PC-3 (cell line): Measurements from ENCODE around the gene PRRG3. TPM values are rescaled to one million over a fixed set of nuclear protein-coding genes. Genes with fewer than 3 reads are reported as not detected.

ENCODE experiments used
- ATAC-seq: fragments of 200-7000 bp; cut with Tn5 transposase; 2 replicates; pipeline ENCODE4 v1.9.1; 2020; ENCODE audit warnings: mild to moderate bottlenecking, moderate library complexity
- BruUV-seq: library from RNA; stranded (reverse); fragments of 400-500 nt; replicated peaks from 2 replicates; lab custom pipeline; 2021; lab: Mats Ljungman, UMichigan
- CTCF ChIA-PET: fragments of 300-600 bp; sonication (Branson Sonifier 250); formaldehyde crosslinking; loops from one replicate; lab custom pipeline; 2022; ENCODE audit warnings: antibody characterized with exemption; lab: Charles Lee
- POLR2A ChIA-PET: fragments of 300-600 bp; sonication (Branson Sonifier 250); formaldehyde crosslinking; loops from one replicate; lab custom pipeline; 2022; ENCODE audit warnings: antibody characterized with exemption; ENCODE audit not compliant: unreplicated experiment; lab: Charles Lee
- DNase-seq: peaks from one replicate; pipeline ENCODE4 v3.0.0-alpha.2; 2015
- H2AFZ ChIP-seq: fragments of 300-600 bp; sonication (generic); 2 replicates; pipeline ENCODE4 v1.6.0; 2016; ENCODE audit warnings: antibody characterized with exemption, low read length
- H3F3A ChIP-seq: fragments of 300-600 bp; sonication (generic); one replicate; pipeline ENCODE4 v1.6.0; 2017; ENCODE audit warnings: antibody characterized with exemption, low read length, control low read depth, mild to moderate bottlenecking; ENCODE audit not compliant: unreplicated experiment
- H3K27ac ChIP-seq: fragments of 300-600 bp; sonication (generic); 2 replicates; pipeline ENCODE4 v1.5.1; 2016; ENCODE audit warnings: mild to moderate bottlenecking, low read length
- H3K27me3 ChIP-seq: fragments of 300-600 bp; sonication (generic); 2 replicates; pipeline ENCODE4 v1.6.1; 2016; ENCODE audit warnings: low read length, mixed read lengths
- H3K36me3 ChIP-seq: fragments of 300-600 bp; sonication (generic); 2 replicates; pipeline ENCODE4 v1.6.1; 2016; ENCODE audit warnings: low read depth, mixed run types, low read length, mixed read lengths
- H3K4me1 ChIP-seq: fragments of 300-600 bp; sonication (generic); 2 replicates; pipeline ENCODE4 v1.5.1; 2016; ENCODE audit warnings: low read length; ENCODE audit not compliant: insufficient read depth
- H3K4me2 ChIP-seq: fragments of 300-600 bp; sonication (generic); 2 replicates; pipeline ENCODE4 v1.6.0; 2016; ENCODE audit warnings: low read length
- H3K4me3 ChIP-seq: fragments of 300-600 bp; sonication (generic); 2 replicates; pipeline ENCODE4 v1.5.1; 2016; ENCODE audit warnings: mild to moderate bottlenecking, low read length, mixed read lengths
- H3K79me2 ChIP-seq: fragments of 300-600 bp; sonication (generic); 2 replicates; pipeline ENCODE4 v1.6.1; 2017; ENCODE audit warnings: low read length, mixed read lengths
- H3K9ac ChIP-seq: fragments of 300-600 bp; sonication (generic); 2 replicates; pipeline ENCODE4 v1.6.0; 2016; ENCODE audit warnings: mild to moderate bottlenecking, low read length
- H3K9me2 ChIP-seq: fragments of 300-600 bp; sonication (generic); replicated peaks from 2 replicates; pipeline ENCODE4 v1.6.1; 2016; ENCODE audit warnings: mixed run types, low read length, mixed read lengths
- H3K9me3 ChIP-seq: fragments of 300-600 bp; sonication (generic); 2 replicates; pipeline ENCODE4 v1.6.1; 2016; ENCODE audit warnings: low read length, mixed read lengths
- H4K20me1 ChIP-seq: fragments of 300-600 bp; sonication (generic); 2 replicates; pipeline ENCODE4 v1.6.1; 2016; ENCODE audit warnings: low read length, mixed read lengths
- EZH2 ChIP-seq: fragments of 300-600 bp; sonication (generic); IDR thresholded peaks from one replicate; pipeline ENCODE4 v1.6.1; 2017; ENCODE audit warnings: antibody characterized with exemption, mild to moderate bottlenecking, low read length; ENCODE audit not compliant: unreplicated experiment
- EZH2phosphoT487 ChIP-seq: fragments of 300-600 bp; sonication (generic); IDR thresholded peaks from 2 replicates; pipeline ENCODE4 v1.6.1; 2018; ENCODE audit warnings: mild to moderate bottlenecking, antibody characterized with exemption, low read length, borderline replicate concordance
- intact Hi-C: fragments of 100-400 bp; cut with micrococcal nuclease; formaldehyde crosslinking; loops from 2 replicates; pipeline ENCODE4 v1.9.0; 2023
- total RNA-seq: library from RNA; depleted of rRNA; stranded (reverse); fragments of >200 nt; gene quantifications from 2 replicates; pipeline ENCODE4 v1.2.3, GENCODE V29; 2014
- TF ChIP-seq, protein P1 (sequence below): fragments of 300-600 bp; sonication (generic); conservative IDR thresholded peaks from 2 replicates; pipeline ENCODE4 v1.5.1; 2017; ENCODE audit warnings: antibody characterized with exemption, low read depth, mild to moderate bottlenecking, low read length

The PRRG3 gene
- total RNA-seq, 1 experiment from 2014 or later: not detected

DNA sequence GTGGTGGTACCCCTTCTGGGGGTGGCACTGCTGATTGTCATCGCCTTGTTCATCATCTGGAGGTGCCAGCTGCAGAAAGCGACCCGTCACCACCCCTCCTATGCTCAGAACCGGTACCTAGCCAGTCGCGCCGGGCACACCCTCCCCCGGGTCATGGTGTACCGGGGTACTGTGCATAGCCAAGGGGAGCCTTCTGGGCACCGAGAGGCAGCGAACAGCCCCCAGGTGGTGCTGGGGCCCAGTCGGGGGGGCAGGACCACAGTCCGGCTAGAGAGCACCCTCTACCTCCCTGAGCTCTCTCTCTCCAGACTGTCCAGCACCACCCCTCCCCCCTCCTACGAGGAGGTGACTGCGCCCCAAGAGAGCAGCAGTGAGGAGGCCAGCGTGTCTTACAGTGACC, 5.3 kb downstream of the PRRG3 start:
- Histone ChIP-seq H3K27ac (no peak overlapping the region), H3K9ac (no peak overlapping the region), H3K79me2 (no peaks in the 10 kb centered on the region), H3K27me3 (no peaks in the 10 kb centered on the region), H3K9me3 (no peaks in the 10 kb centered on the region), H3K9me2 (no peaks in the 10 kb centered on the region), H3K36me3 (no peaks in the 10 kb centered on the region), H3K4me2 (no peak overlapping the region), H2AFZ (no peak overlapping the region), H4K20me1 (no peaks in the 10 kb centered on the region), H3K4me3 (no peak overlapping the region), H3F3A (no peaks in the 10 kb centered on the region), H3K4me1 (no peaks in the 10 kb centered on the region)
- BruUV-seq: no TSS peak
- intact Hi-C loops: no loop called here
- ATAC-seq (no peak), DNase-seq (no peak)
- TF ChIP-seq EZH2 (no peak), EZH2phosphoT487 (no peak)
- TF ChIP-seq, protein P1, sequence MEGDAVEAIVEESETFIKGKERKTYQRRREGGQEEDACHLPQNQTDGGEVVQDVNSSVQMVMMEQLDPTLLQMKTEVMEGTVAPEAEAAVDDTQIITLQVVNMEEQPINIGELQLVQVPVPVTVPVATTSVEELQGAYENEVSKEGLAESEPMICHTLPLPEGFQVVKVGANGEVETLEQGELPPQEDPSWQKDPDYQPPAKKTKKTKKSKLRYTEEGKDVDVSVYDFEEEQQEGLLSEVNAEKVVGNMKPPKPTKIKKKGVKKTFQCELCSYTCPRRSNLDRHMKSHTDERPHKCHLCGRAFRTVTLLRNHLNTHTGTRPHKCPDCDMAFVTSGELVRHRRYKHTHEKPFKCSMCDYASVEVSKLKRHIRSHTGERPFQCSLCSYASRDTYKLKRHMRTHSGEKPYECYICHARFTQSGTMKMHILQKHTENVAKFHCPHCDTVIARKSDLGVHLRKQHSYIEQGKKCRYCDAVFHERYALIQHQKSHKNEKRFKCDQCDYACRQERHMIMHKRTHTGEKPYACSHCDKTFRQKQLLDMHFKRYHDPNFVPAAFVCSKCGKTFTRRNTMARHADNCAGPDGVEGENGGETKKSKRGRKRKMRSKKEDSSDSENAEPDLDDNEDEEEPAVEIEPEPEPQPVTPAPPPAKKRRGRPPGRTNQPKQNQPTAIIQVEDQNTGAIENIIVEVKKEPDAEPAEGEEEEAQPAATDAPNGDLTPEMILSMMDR: no peak
- POLR2A ChIA-PET: no interaction called here
- CTCF ChIA-PET: no interaction called here

DNA sequence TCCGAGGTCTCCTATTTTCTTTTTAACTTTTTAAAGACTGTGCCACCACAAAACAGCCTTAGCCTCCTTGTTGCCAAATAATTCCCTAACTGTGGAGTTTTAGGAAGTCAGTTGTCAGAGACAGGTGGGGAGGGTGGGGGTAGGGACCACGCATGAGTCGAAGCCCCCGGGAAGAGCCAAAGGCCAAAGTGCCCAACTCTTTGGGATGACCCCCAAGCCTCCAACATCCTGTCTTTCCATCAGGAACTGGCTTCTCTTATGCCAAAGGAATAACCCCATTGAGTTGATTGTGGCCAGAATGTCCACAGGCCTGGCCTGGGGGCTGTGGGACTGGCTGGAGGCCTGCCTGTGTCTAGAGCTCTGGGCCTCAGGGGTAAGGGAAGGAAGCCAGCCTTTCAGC, 5.8 kb downstream of the PRRG3 start:
- CTCF ChIA-PET: no interaction called here
- BruUV-seq: no TSS peak
- no peaks in the 10 kb centered on the region for H3K27me3 ChIP-seq

DNA sequence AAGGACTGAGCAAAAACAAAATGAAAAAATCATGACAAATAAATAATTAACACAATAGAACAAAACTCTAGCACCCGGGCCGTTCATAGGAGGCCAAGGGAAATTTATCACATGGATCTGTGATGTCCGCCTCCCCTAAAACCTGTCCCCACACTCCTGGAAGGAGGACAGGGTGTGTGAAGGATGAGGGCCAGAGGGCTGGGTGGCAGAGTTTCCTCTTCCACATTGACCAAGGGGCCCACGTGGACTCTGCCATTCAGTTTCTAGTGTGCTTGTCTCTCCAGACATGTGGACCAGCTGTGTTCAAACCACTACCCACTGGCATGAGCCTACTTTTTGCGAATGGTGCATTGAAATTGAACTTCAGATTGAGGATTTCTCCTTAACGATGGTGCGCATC, 6.3 kb downstream of the PRRG3 start:
- no peaks in the 10 kb centered on the region for H3K4me1 ChIP-seq
- H3K4me2 ChIP-seq: no peak overlapping the region
- no peak overlapping the region for H2AFZ ChIP-seq
- TF ChIP-seq EZH2 (no peak), EZH2phosphoT487 (no peak)
- TF ChIP-seq, protein P1: no peak
- no peaks in the 10 kb centered on the region for H3K27me3 ChIP-seq
- ATAC-seq: no peak
- H4K20me1 ChIP-seq: no peaks in the 10 kb centered on the region
- ChIA-PET CTCF (no interaction called here), POLR2A (no interaction called here)
- no peak for DNase-seq
- no peaks in the 10 kb centered on the region for H3F3A ChIP-seq
- intact Hi-C loops: no loop called here
- H3K27ac ChIP-seq: no peak overlapping the region
- no peak overlapping the region for H3K9ac ChIP-seq
- no peaks in the 10 kb centered on the region for H3K9me3 ChIP-seq
- H3K79me2 ChIP-seq: no peaks in the 10 kb centered on the region
- no peaks in the 10 kb centered on the region for H3K9me2 ChIP-seq
- no peaks in the 10 kb centered on the region for H3K36me3 ChIP-seq
- BruUV-seq: no TSS peak
- H3K4me3 ChIP-seq: no peak overlapping the region

More for the DNA sequence above, 5.8 kb downstream of the PRRG3 start:
- Histone ChIP-seq H3K4me2 (no peak overlapping the region), H3K9me3 (no peaks in the 10 kb centered on the region), H3K27ac (no peak overlapping the region), H2AFZ (no peak overlapping the region), H3K9ac (no peak overlapping the region), H4K20me1 (no peaks in the 10 kb centered on the region), H3K4me3 (no peak overlapping the region), H3K4me1 (no peaks in the 10 kb centered on the region), H3K36me3 (no peaks in the 10 kb centered on the region), H3K9me2 (no peaks in the 10 kb centered on the region), H3F3A (no peaks in the 10 kb centered on the region), H3K79me2 (no peaks in the 10 kb centered on the region)
- no peak for ATAC-seq
- DNase-seq: no peak
- intact Hi-C loops: no loop called here
- TF ChIP-seq, protein P1: no peak
- TF ChIP-seq EZH2: no peak
- no peak for TF ChIP-seq EZH2phosphoT487
- POLR2A ChIA-PET: no interaction called here
